H9 (cell line): ENCODE results near the gene C19orf73. TPM values are rescaled to one million over a fixed set of nuclear protein-coding genes. Genes with fewer than 3 reads are reported as not detected.

Source experiments
- DNase-seq: peaks from one replicate; pipeline ENCODE4 v3.0.0-alpha.2; 2017
- H2AFZ ChIP-seq: one replicate; pipeline ENCODE4 v1.6.1; 2013; ENCODE audit warnings: mild to moderate bottlenecking, low read length, control low read depth, moderate library complexity
- H2AK5ac ChIP-seq: 2 replicates; pipeline ENCODE4 v1.6.1; 2013; ENCODE audit warnings: low read length, control low read depth, mixed read lengths; ENCODE audit not compliant: insufficient read length
- H2BK120ac ChIP-seq: one replicate; pipeline ENCODE4 v1.6.1; 2013; ENCODE audit warnings: low read depth, mild to moderate bottlenecking, low read length, control low read depth, inconsistent platforms; ENCODE audit not compliant: poor library complexity, severe bottlenecking
- H2BK12ac ChIP-seq: 2 replicates; pipeline ENCODE4 v1.6.1; 2013; ENCODE audit warnings: low read length, control low read depth, mixed read lengths, low read depth; ENCODE audit not compliant: insufficient read length
- H2BK15ac ChIP-seq: 2 replicates; pipeline ENCODE4 v1.6.1; 2013; ENCODE audit warnings: low read depth, low read length, control low read depth
- H2BK20ac ChIP-seq: one replicate; pipeline ENCODE4 v1.6.1; 2013; ENCODE audit warnings: low read depth, mild to moderate bottlenecking, low read length, control low read depth, inconsistent platforms; ENCODE audit not compliant: poor library complexity, severe bottlenecking
- H2BK5ac ChIP-seq: 2 replicates; pipeline ENCODE4 v1.6.1; 2013; ENCODE audit warnings: low read length, control low read depth, mixed read lengths; ENCODE audit not compliant: insufficient read length
- H3K14ac ChIP-seq: 2 replicates; pipeline ENCODE4 v1.6.1; 2013; ENCODE audit warnings: low read length, control low read depth; ENCODE audit not compliant: insufficient read depth
- H3K18ac ChIP-seq: 2 replicates; pipeline ENCODE4 v1.6.1; 2013; ENCODE audit warnings: low read depth, mild to moderate bottlenecking, mixed read lengths, low read length, control low read depth; ENCODE audit not compliant: insufficient read length
- H3K23ac ChIP-seq: 2 replicates; pipeline ENCODE4 v1.6.1; 2013; ENCODE audit warnings: low read length, control low read depth, mixed read lengths, low read depth; ENCODE audit not compliant: insufficient read length
- H3K23me2 ChIP-seq: 2 replicates; pipeline ENCODE4 v1.6.1; 2013; ENCODE audit warnings: low read depth, mild to moderate bottlenecking, mixed read lengths, low read length, control low read depth; ENCODE audit not compliant: insufficient read length, poor library complexity, severe bottlenecking
- H3K27ac ChIP-seq: 2 replicates; pipeline ENCODE4 v1.5.1; 2013; ENCODE audit warnings: low read length, control low read depth, mixed read lengths, low read depth; ENCODE audit not compliant: insufficient read length
- H3K27me3 ChIP-seq: 2 replicates; pipeline ENCODE4 v1.6.1; 2013; ENCODE audit warnings: low read length, control low read depth, inconsistent platforms; ENCODE audit not compliant: insufficient read depth
- H3K4ac ChIP-seq: 2 replicates; pipeline ENCODE4 v1.6.1; 2013; ENCODE audit warnings: low read depth, mild to moderate bottlenecking, control low read depth, inconsistent platforms, low read length, moderate library complexity
- H3K4me1 ChIP-seq: 2 replicates; pipeline ENCODE4 v1.6.1; 2013; ENCODE audit warnings: low read length, control low read depth, inconsistent platforms; ENCODE audit not compliant: insufficient read depth
- H3K4me2 ChIP-seq: 2 replicates; pipeline ENCODE4 v1.6.1; 2013; ENCODE audit warnings: low read length, control low read depth, mixed read lengths; ENCODE audit not compliant: insufficient read length, insufficient read depth
- H3K56ac ChIP-seq: 2 replicates; pipeline ENCODE4 v1.6.1; 2013; ENCODE audit warnings: low read depth, mild to moderate bottlenecking, mixed read lengths, low read length, control low read depth; ENCODE audit not compliant: insufficient read length
- H3K79me1 ChIP-seq: 2 replicates; pipeline ENCODE4 v1.6.1; 2013; ENCODE audit warnings: low read depth, mild to moderate bottlenecking, moderate library complexity, low read length, control low read depth, inconsistent platforms; ENCODE audit not compliant: insufficient read depth, poor library complexity, severe bottlenecking
- H3K79me2 ChIP-seq: 2 replicates; pipeline ENCODE4 v1.6.1; 2013; ENCODE audit warnings: low read length, control low read depth, inconsistent platforms; ENCODE audit not compliant: insufficient read depth
- H3K9ac ChIP-seq: 2 replicates; pipeline ENCODE4 v1.6.1; 2013; ENCODE audit warnings: low read length, control low read depth, mixed read lengths; ENCODE audit not compliant: insufficient read length; ENCODE audit errors: extremely low read depth
- H3K9me3 ChIP-seq: one replicate; pipeline ENCODE4 v1.6.1; 2013; ENCODE audit warnings: low read depth, low read length, inconsistent platforms; ENCODE audit not compliant: control insufficient read depth
- H3T11ph ChIP-seq: one replicate; pipeline ENCODE4 v1.6.1; 2013; ENCODE audit warnings: mild to moderate bottlenecking, low read length, control low read depth, inconsistent platforms
- H4K20me1 ChIP-seq: one replicate; pipeline ENCODE4 v1.6.1; 2013; ENCODE audit not compliant: control insufficient read depth, insufficient read length, insufficient read depth
- H4K5ac ChIP-seq: 2 replicates; pipeline ENCODE4 v1.6.1; 2013; ENCODE audit warnings: low read depth, mild to moderate bottlenecking, mixed read lengths, low read length, control low read depth; ENCODE audit not compliant: insufficient read length
- H4K8ac ChIP-seq: replicated peaks from 2 replicates; pipeline ENCODE4 v1.6.1; 2013; ENCODE audit warnings: low read length, control low read depth, mixed read lengths, low read depth; ENCODE audit not compliant: insufficient read length
- H4K91ac ChIP-seq: 2 replicates; pipeline ENCODE4 v1.6.1; 2013; ENCODE audit warnings: low read depth, mild to moderate bottlenecking, moderate library complexity, mixed read lengths, low read length, control low read depth; ENCODE audit not compliant: insufficient read length
- H3K27ac Mint-ChIP-seq, 3 experiments: 2 replicates in 2 of 3; 3 replicates in 1 of 3; pipeline ENCODE4 v1.8.0; 2020 to 2021; ENCODE audit warnings: mixed read lengths in 3 of 3, mild to moderate bottlenecking in 1 of 3, moderate library complexity in 1 of 3
- H3K27me3 Mint-ChIP-seq: 2 replicates; pipeline ENCODE4 v1.8.0; 2021; ENCODE audit warnings: low read depth, mild to moderate bottlenecking, moderate library complexity, mixed read lengths
- H3K36me3 Mint-ChIP-seq, 3 experiments: 2 replicates in 2 of 3; 3 replicates in 1 of 3; pipeline ENCODE4 v1.8.0; 2020 to 2021; ENCODE audit warnings: low read depth in 3 of 3, mixed read lengths in 3 of 3; ENCODE audit not compliant: insufficient read depth in 1 of 3
- H3K4me1 Mint-ChIP-seq, 2 experiments: 2 replicates each; pipeline ENCODE4 v1.8.0; 2020; ENCODE audit warnings: mixed read lengths in 2 of 2
- H3K4me3 Mint-ChIP-seq, 2 experiments: 2 replicates in 1 of 2; 3 replicates in 1 of 2; pipeline ENCODE4 v1.8.0; 2020 to 2021; ENCODE audit warnings: mild to moderate bottlenecking in 2 of 2, mixed read lengths in 2 of 2, moderate library complexity in 1 of 2
- H3K9me3 Mint-ChIP-seq, 2 experiments: 2 replicates in 1 of 2; 3 replicates in 1 of 2; pipeline ENCODE4 v1.8.0; 2020; ENCODE audit warnings: mild to moderate bottlenecking in 2 of 2, mixed read lengths in 2 of 2, moderate library complexity in 1 of 2
- CTCF ChIP-seq: fragments of 200-600 bp; sonication (generic); conservative IDR thresholded peaks from 3 replicates; pipeline ENCODE4 v1.8.0; 2021; ENCODE audit warnings: antibody characterized with exemption, mild to moderate bottlenecking
- WGBS: extraction: QIAGEN DNeasy Blood & Tissue Kit; methylation state at CpG from one replicate; pipeline ENCODE4 v1.1.7; 2013; ENCODE audit warnings: missing lambda C conversion rate, low lambda C conversion rate, mixed read lengths; ENCODE audit not compliant: insufficient read length; ENCODE audit errors: extremely low coverage; 5-methylcytosine and 5-hydroxymethylcytosine counted together
- total RNA-seq: library from RNA; stranded (reverse); gene quantifications from 2 replicates; pipeline ENCODE4 v1.2.1, GENCODE V29; 2021

C19orf73 gene
- total RNA-seq, 1 experiment from 2014 or later = 1.1 TPM

GRCh38 chr19:49084206-49085019 is 34.5 kb downstream of the C19orf73 start:
- H3K27me3 Mint-ChIP-seq = peaks cover 26% of the 10 kb centered on the region
- Histone ChIP-seq H2BK15ac (no peak overlapping the region), H3K27ac (no peak overlapping the region), H3T11ph (no peak overlapping the region), H4K8ac (no peak overlapping the region), H3K27me3 (no peaks in the 10 kb centered on the region), H3K79me2 (peaks cover 28% of the 10 kb centered on the region), H3K9ac (peak overlapping the region; percentile 67), H3K79me1 (peaks cover 6% of the 10 kb centered on the region), H3K18ac (no peak overlapping the region), H2AK5ac (no peak overlapping the region), H2BK12ac (no peak overlapping the region), H3K23ac (no peak overlapping the region), H4K5ac (no peak overlapping the region), H3K4ac (no peak overlapping the region), H4K20me1 (no peaks in the 10 kb centered on the region), H3K23me2 (peaks cover 7% of the 10 kb centered on the region), H3K56ac (no peak overlapping the region), H2BK120ac (no peak overlapping the region), H3K4me1 (peaks cover 2% of the 10 kb centered on the region; the same call in 1 of the 2 replicates), H2BK5ac (no peak overlapping the region), H3K14ac (no peak overlapping the region), H2BK20ac (no peak overlapping the region), H3K4me2 (peak overlapping the region; percentile 51), H2AFZ (no peak overlapping the region), H3K9me3 (no peaks in the 10 kb centered on the region), H4K91ac (no peak overlapping the region)
- no peak for TF ChIP-seq CTCF
- H3K27ac Mint-ChIP-seq = peak overlapping the region; percentile 90 to 99 (median 98); a peak in 6 of 7 replicates
- peaks cover 12 to 20% of the 10 kb centered on the region in 2 experiments for H3K4me1 Mint-ChIP-seq
- peaks cover 22 to 31% (median 29%) of the 10 kb centered on the region in 3 experiments for H3K36me3 Mint-ChIP-seq
- no peak for DNase-seq
- peaks cover 3% of the 10 kb centered on the region in 2 experiments; a peak in 3 of 5 replicates for H3K9me3 Mint-ChIP-seq
- peak overlapping the region; percentile 95 to 98 for H3K4me3 Mint-ChIP-seq
- no CpG with 5 or more reads among the region's 26 CpGs for WGBS
